BLaER1 (cell line): Measurements from ENCODE around the gene CEPT1.

Source experiments
- H3K27ac ChIP-seq: shearing (Covaris generic); formaldehyde crosslinking; 2 replicates; pipeline ENCODE4 v1.8.1; 2022
- H3K27me3 ChIP-seq: shearing (Covaris generic); formaldehyde crosslinking; 2 replicates; pipeline ENCODE4 v1.8.1; 2022
- H3K36me3 ChIP-seq: shearing (Covaris generic); formaldehyde crosslinking; 2 replicates; pipeline ENCODE4 v1.8.1; 2022
- H3K4me1 ChIP-seq: shearing (Covaris generic); formaldehyde crosslinking; 2 replicates; pipeline ENCODE4 v1.8.1; 2022
- H3K4me2 ChIP-seq: shearing (Covaris generic); formaldehyde crosslinking; 2 replicates; pipeline ENCODE4 v1.8.1; 2022
- H3K4me3 ChIP-seq: shearing (Covaris generic); formaldehyde crosslinking; 2 replicates; pipeline ENCODE4 v1.8.1; 2022
- H3K9ac ChIP-seq: shearing (Covaris generic); formaldehyde crosslinking; 2 replicates; pipeline ENCODE4 v1.8.1; 2022
- H3K9me3 ChIP-seq: shearing (Covaris generic); formaldehyde crosslinking; 2 replicates; pipeline ENCODE4 v1.8.1; 2022
- H4K20me1 ChIP-seq: shearing (Covaris generic); formaldehyde crosslinking; 2 replicates; pipeline ENCODE4 v1.8.1; 2022
- Cebpa-rat ChIP-seq: shearing (Covaris generic); IDR thresholded peaks from 2 replicates; pipeline ENCODE4 v1.8.1; 2022

The CEPT1 gene

GRCh38 chr1:111164151-111164550 is 24.1 kb downstream of the CEPT1 start:
- no peaks in the 10 kb centered on the region for H3K27me3 ChIP-seq
- no peaks in the 10 kb centered on the region for H3K9me3 ChIP-seq
- H3K36me3 ChIP-seq = peaks cover 75% of the 10 kb centered on the region
- no peak overlapping the region for H3K4me3 ChIP-seq
- H3K4me1 ChIP-seq = no peaks in the 10 kb centered on the region
- H3K4me2 ChIP-seq = no peak overlapping the region
- TF ChIP-seq Cebpa-rat = no peak
- H3K9ac ChIP-seq = no peak overlapping the region
- H4K20me1 ChIP-seq = 0 out of 2 replicates have a peak, but pooled peaks cover 6% of the 10 kb centered on the region
- no peak overlapping the region for H3K27ac ChIP-seq

GRCh38 chr1:111172463-111172862 is 32.4 kb downstream of the CEPT1 start:
- Histone ChIP-seq H3K4me2 (no peak overlapping the region), H3K27ac (no peak overlapping the region), H3K4me3 (no peak overlapping the region), H4K20me1 (no peaks in the 10 kb centered on the region), H3K4me1 (no peaks in the 10 kb centered on the region), H3K9me3 (no peaks in the 10 kb centered on the region), H3K36me3 (peaks cover 49% of the 10 kb centered on the region), H3K9ac (no peak overlapping the region), H3K27me3 (no peaks in the 10 kb centered on the region)
- TF ChIP-seq Cebpa-rat = no peak

DNA sequence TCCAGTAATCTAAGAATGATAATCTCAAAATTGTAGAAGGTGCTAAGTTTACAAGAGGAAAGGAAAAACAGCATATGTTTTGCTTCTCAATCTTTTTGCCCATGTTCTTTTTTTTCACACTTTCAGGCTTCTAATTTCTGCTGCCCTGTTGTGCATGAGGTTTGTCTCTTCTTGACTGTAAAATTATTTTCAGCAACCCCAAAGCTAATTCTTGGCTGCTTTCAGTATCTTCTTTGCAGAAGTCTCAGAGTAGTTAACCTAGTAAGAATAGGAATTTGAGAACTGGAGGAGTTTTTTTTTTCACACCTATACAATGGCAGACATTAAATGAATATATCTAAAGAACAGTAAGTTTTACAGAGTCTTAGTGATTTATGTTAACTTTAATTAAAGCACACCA is 34.0 kb downstream of the CEPT1 start:
- H3K9me3 ChIP-seq = no peaks in the 10 kb centered on the region
- H3K4me2 ChIP-seq = no peak overlapping the region
- TF ChIP-seq Cebpa-rat = no peak
- H3K27ac ChIP-seq = no peak overlapping the region
- no peaks in the 10 kb centered on the region for H3K27me3 ChIP-seq
- no peak overlapping the region for H3K4me3 ChIP-seq
- no peaks in the 10 kb centered on the region for H3K4me1 ChIP-seq
- no peak overlapping the region for H3K9ac ChIP-seq
- no peaks in the 10 kb centered on the region for H4K20me1 ChIP-seq
- peaks cover 48% of the 10 kb centered on the region for H3K36me3 ChIP-seq

DNA sequence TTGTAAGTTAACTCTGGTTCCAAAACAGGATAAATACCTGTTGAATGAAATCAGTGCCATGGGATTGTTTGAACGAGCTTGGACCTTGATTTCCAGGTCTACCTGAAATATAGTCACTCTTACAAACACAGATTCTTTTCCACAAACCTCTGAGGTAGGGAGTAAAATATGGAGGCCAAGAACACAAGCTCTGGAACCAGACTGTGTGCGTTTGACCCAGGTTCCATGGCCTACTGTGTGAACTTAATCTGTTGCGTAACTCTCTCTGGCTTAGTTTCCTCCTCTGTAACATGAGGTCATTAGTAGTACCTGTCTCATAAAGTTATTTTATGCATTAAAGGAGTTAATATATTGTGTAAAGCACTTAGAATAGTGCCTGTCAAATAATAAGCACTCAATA is 35.3 kb downstream of the CEPT1 start:
- H3K4me2 ChIP-seq = no peak overlapping the region
- no peaks in the 10 kb centered on the region for H4K20me1 ChIP-seq
- H3K27me3 ChIP-seq = no peaks in the 10 kb centered on the region
- H3K36me3 ChIP-seq = peaks cover 52% of the 10 kb centered on the region
- no peak overlapping the region for H3K4me3 ChIP-seq
- peak; percentile 56; the same call in 1 of the 2 replicates for TF ChIP-seq Cebpa-rat
- no peaks in the 10 kb centered on the region for H3K4me1 ChIP-seq
- no peak overlapping the region for H3K27ac ChIP-seq
- H3K9ac ChIP-seq = no peak overlapping the region
- H3K9me3 ChIP-seq = no peaks in the 10 kb centered on the region

DNA sequence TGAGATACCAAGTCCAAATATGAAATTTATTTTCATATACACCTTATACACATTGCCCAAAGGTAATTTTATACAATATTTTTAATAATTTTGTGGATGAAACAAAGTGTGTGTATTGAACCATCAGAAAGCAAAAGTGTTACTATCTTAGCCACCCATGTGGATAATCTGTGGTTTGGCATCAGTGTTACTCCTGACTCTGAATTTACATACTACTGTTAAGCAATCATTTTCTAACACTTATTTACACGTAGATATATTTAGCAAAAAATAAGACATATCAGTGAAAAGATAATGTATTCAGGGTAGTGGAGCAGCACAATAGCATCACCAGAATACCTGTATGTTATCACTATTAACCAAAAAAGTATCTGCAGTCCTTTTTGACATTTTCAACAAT is 36.7 kb downstream of the CEPT1 start:
- H3K9ac ChIP-seq = no peak overlapping the region
- H3K9me3 ChIP-seq = no peaks in the 10 kb centered on the region
- no peak overlapping the region for H3K4me3 ChIP-seq
- no peak overlapping the region for H3K27ac ChIP-seq
- no peak for TF ChIP-seq Cebpa-rat
- peaks cover 55% of the 10 kb centered on the region for H3K36me3 ChIP-seq
- no peak overlapping the region for H3K4me2 ChIP-seq
- H4K20me1 ChIP-seq = no peaks in the 10 kb centered on the region
- no peaks in the 10 kb centered on the region for H3K4me1 ChIP-seq
- no peaks in the 10 kb centered on the region for H3K27me3 ChIP-seq

DNA sequence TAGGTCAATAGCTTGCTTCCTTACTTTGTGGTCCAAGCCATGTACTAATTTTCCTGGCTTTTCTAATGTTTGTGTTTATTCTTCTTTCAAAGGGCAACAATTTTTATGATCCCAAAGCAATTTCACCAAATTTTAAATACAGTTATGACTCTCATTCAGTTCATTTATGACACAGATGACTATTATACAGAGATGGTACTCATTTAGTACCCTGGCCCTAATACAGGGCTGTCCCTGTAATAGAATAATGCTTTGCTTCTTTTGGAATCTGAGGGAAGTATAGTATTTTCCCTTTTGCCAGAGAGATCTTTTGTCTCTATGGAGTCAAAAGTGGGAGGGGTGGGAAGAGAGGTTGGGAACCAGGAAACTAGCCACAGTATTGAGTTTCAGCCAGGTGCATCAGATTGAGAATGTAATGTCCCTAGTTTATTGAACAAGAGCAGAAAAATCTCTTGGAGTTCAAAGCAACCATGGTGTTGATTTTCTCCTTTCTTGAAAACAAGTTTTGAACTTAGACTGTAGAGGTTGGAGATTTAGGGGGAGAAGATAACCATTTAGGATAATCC is 40.0 kb downstream of the CEPT1 start:
- H3K4me2 ChIP-seq = no peak overlapping the region
- H3K27me3 ChIP-seq = no peaks in the 10 kb centered on the region
- H3K4me1 ChIP-seq = no peaks in the 10 kb centered on the region
- H4K20me1 ChIP-seq = no peaks in the 10 kb centered on the region
- no peak for TF ChIP-seq Cebpa-rat
- no peak overlapping the region for H3K27ac ChIP-seq
- H3K4me3 ChIP-seq = no peak overlapping the region
- no peak overlapping the region for H3K9ac ChIP-seq
- H3K9me3 ChIP-seq = no peaks in the 10 kb centered on the region
- H3K36me3 ChIP-seq = peaks cover 63% of the 10 kb centered on the region

DNA sequence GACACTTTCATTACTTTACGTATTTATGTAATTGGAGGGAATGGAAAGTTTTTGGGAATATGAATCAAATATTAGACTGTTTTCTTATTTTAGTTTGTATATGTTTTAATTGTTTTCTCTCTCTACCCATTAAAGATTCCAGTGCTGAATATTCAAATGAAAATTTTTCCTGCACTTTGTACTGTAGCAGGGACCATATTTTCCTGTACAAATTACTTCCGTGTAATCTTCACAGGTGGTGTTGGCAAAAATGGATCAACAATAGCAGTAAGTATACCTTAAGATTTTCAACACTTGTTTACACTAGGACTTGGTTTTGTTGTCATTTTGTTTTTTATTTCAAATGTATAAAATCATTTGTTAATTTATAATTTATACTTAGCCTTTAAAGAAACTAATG is 42.0 kb downstream of the CEPT1 start:
- TF ChIP-seq Cebpa-rat = no peak
- no peaks in the 10 kb centered on the region for H4K20me1 ChIP-seq
- H3K9me3 ChIP-seq = no peaks in the 10 kb centered on the region
- no peak overlapping the region for H3K4me2 ChIP-seq
- H3K4me3 ChIP-seq = no peak overlapping the region
- no peaks in the 10 kb centered on the region for H3K27me3 ChIP-seq
- H3K4me1 ChIP-seq = no peaks in the 10 kb centered on the region
- H3K9ac ChIP-seq = no peak overlapping the region
- no peak overlapping the region for H3K27ac ChIP-seq
- peaks cover 71% of the 10 kb centered on the region for H3K36me3 ChIP-seq

GRCh38 chr1:111183308-111184069 is 43.5 kb downstream of the CEPT1 start:
- H3K27me3 ChIP-seq = no peaks in the 10 kb centered on the region
- H3K36me3 ChIP-seq = peaks cover 75% of the 10 kb centered on the region
- no peaks in the 10 kb centered on the region for H4K20me1 ChIP-seq
- no peak overlapping the region for H3K9ac ChIP-seq
- TF ChIP-seq Cebpa-rat = no peak
- H3K9me3 ChIP-seq = no peaks in the 10 kb centered on the region
- H3K4me2 ChIP-seq = no peak overlapping the region
- no peak overlapping the region for H3K4me3 ChIP-seq
- no peak overlapping the region for H3K27ac ChIP-seq
- no peaks in the 10 kb centered on the region for H3K4me1 ChIP-seq

GRCh38 chr1:111184663-111185062 is 44.6 kb downstream of the CEPT1 start:
- H3K9ac ChIP-seq = no peak overlapping the region
- no peaks in the 10 kb centered on the region for H3K27me3 ChIP-seq
- peaks cover 76% of the 10 kb centered on the region for H3K36me3 ChIP-seq
- no peaks in the 10 kb centered on the region for H4K20me1 ChIP-seq
- TF ChIP-seq Cebpa-rat = no peak
- H3K9me3 ChIP-seq = no peaks in the 10 kb centered on the region
- H3K4me2 ChIP-seq = no peak overlapping the region
- H3K27ac ChIP-seq = no peak overlapping the region
- no peaks in the 10 kb centered on the region for H3K4me1 ChIP-seq
- no peak overlapping the region for H3K4me3 ChIP-seq

- no peak for TF ChIP-seq Cebpa-rat
- Histone ChIP-seq H3K4me2 (no peak overlapping the region), H3K27me3 (no peaks in the 10 kb centered on the region), H3K36me3 (peaks cover 83% of the 10 kb centered on the region), H3K9ac (no peak overlapping the region), H3K27ac (no peak overlapping the region), H3K4me3 (no peak overlapping the region), H3K9me3 (no peaks in the 10 kb centered on the region), H4K20me1 (no peaks in the 10 kb centered on the region), H3K4me1 (peaks cover 13% of the 10 kb centered on the region)
These were observed 51.0 kb downstream of the CEPT1 start for GRCh38 chr1:111190931-111191451.
